Hepatocyte (in vitro differentiated cells): Measurements from ENCODE around the gene CAPZB.

ENCODE experiments used
- CTCF ChIP-seq: fragments of 200-600 bp; sonication (generic); IDR thresholded peaks from 2 replicates; pipeline ENCODE4 v1.5.1; 2016; ENCODE audit warnings: antibody characterized with exemption, mild to moderate bottlenecking; ENCODE audit not compliant: poor library complexity
- EZH2 ChIP-seq: fragments of 200-600 bp; sonication (generic); IDR thresholded peaks from 2 replicates; pipeline ENCODE4 v1.6.1; 2016; ENCODE audit warnings: antibody characterized with exemption, mild to moderate bottlenecking, borderline replicate concordance
- EZH2phosphoT487 ChIP-seq: fragments of 200-600 bp; sonication (generic); IDR thresholded peaks from one replicate; pipeline ENCODE4 v1.6.1; 2018; ENCODE audit warnings: antibody characterized with exemption, mild to moderate bottlenecking, low read depth, moderate library complexity; ENCODE audit not compliant: unreplicated experiment, severe bottlenecking

- no peak for TF ChIP-seq EZH2
- TF ChIP-seq CTCF = no peak
- no peak for TF ChIP-seq EZH2phosphoT487
Measured at GRCh38 chr1:19478322-19478721, 7.0 kb downstream of the CAPZB start.
